H1 (cell line): Measurements from ENCODE around the gene TMEM253. TPM values are rescaled to one million over a fixed set of nuclear protein-coding genes. Genes with fewer than 3 reads are reported as not detected.

Source experiments
- CTCF ChIA-PET: fragments of 300-600 bp; sonication (Branson Sonifier 250); formaldehyde crosslinking; loops from one replicate; lab custom pipeline; 2021; ENCODE audit not compliant: partially characterized antibody; lab: Charles Lee
- POLR2A ChIA-PET: fragments of 300-600 bp; sonication (Branson Sonifier 250); formaldehyde crosslinking; loops from one replicate; lab custom pipeline; 2021; ENCODE audit warnings: inconsistent platforms; ENCODE audit not compliant: partially characterized antibody; lab: Charles Lee
- DNase-seq, 2 experiments: peaks; one replicate each; pipeline versions ENCODE4 v3.0.0 to v3.0.0-alpha.2; 2010 to 2022; ENCODE audit warnings: low spot score in 2 of 2, low read depth in 1 of 2, mixed read lengths in 1 of 2
- FAIRE-seq: peaks from 2 replicates; lab custom pipeline; 2011; peaks lifted over from hg19 to GRCh38; lab: Jason Lieb, UNC
- H2AFZ ChIP-seq: 2 replicates; pipeline ENCODE4 v1.8.1; 2012; ENCODE audit warnings: low read length, inconsistent platforms
- H2AK5ac ChIP-seq: 2 replicates; pipeline ENCODE4 v1.6.1; 2013; ENCODE audit warnings: low read depth, low read length
- H2BK120ac ChIP-seq: replicated peaks from 2 replicates; pipeline ENCODE3; 2013; ENCODE audit warnings: low read depth, low read length, inconsistent platforms
- H2BK12ac ChIP-seq: 2 replicates; pipeline ENCODE4 v1.6.1; 2013; ENCODE audit warnings: low read depth, low read length
- H2BK15ac ChIP-seq: 2 replicates; pipeline ENCODE4 v1.6.1; 2013; ENCODE audit warnings: low read length
- H2BK20ac ChIP-seq: 2 replicates; pipeline ENCODE4 v1.6.1; 2013; ENCODE audit warnings: low read length
- H2BK5ac ChIP-seq: 2 replicates; pipeline ENCODE4 v1.6.1; 2013; ENCODE audit warnings: low read depth, low read length
- H3K14ac ChIP-seq: 2 replicates; pipeline ENCODE4 v1.6.1; 2013; ENCODE audit warnings: inconsistent platforms; ENCODE audit not compliant: insufficient read length
- H3K18ac ChIP-seq: 2 replicates; pipeline ENCODE4 v1.6.1; 2013; ENCODE audit warnings: low read length; ENCODE audit errors: extremely low read depth
- H3K23ac ChIP-seq: 2 replicates; pipeline ENCODE4 v1.6.1; 2013; ENCODE audit warnings: inconsistent platforms; ENCODE audit not compliant: insufficient read length
- H3K23me2 ChIP-seq: 2 replicates; pipeline ENCODE4 v1.6.1; 2013; ENCODE audit warnings: low read depth, low read length
- H3K27ac ChIP-seq: 2 replicates; pipeline ENCODE4 v1.6.1; 2011; ENCODE audit warnings: low read depth, low read length, inconsistent platforms
- H3K27me3 ChIP-seq, 4 experiments: replicated peaks in 1 of 4; 1 replicate in 1 of 4; 2 replicates in 3 of 4; pipeline versions ENCODE4 v1.6.1 to v1.8.1; 2011 to 2013; ENCODE audit warnings: low read length in 3 of 4, mild to moderate bottlenecking in 3 of 4, inconsistent platforms in 2 of 4, mixed read lengths in 2 of 4, moderate library complexity in 1 of 4; ENCODE audit not compliant: control insufficient read depth in 3 of 4, insufficient read depth in 3 of 4; ENCODE audit errors: extremely low read depth in 1 of 4
- H3K36me3 ChIP-seq, 4 experiments: 2 replicates each; pipeline versions ENCODE4 v1.6.1 to v1.8.1; 2011 to 2013; ENCODE audit warnings: mild to moderate bottlenecking in 4 of 4, low read length in 3 of 4, moderate library complexity in 2 of 4, control low read depth in 1 of 4, inconsistent platforms in 1 of 4; ENCODE audit not compliant: insufficient read depth in 4 of 4, control insufficient read depth in 2 of 4
- H3K4ac ChIP-seq: replicated peaks from 2 replicates; pipeline ENCODE3; 2013; ENCODE audit warnings: low read length, low read depth, mixed read lengths, inconsistent platforms; ENCODE audit not compliant: insufficient read length
- H3K4me1 ChIP-seq, 4 experiments: replicated peaks in 1 of 4; 1 replicate in 1 of 4; 2 replicates in 3 of 4; pipeline versions ENCODE4 v1.6.1 to v1.8.1; 2011 to 2013; ENCODE audit warnings: low read length in 3 of 4, inconsistent platforms in 2 of 4, mixed read lengths in 1 of 4; ENCODE audit not compliant: insufficient read depth in 4 of 4, control insufficient read depth in 3 of 4
- H3K4me2 ChIP-seq, 2 experiments: 2 replicates each; pipeline versions ENCODE4 v1.6.1 to v1.8.1; 2011 to 2013; ENCODE audit warnings: low read depth in 2 of 2, low read length in 2 of 2, control low read depth in 1 of 2, inconsistent platforms in 1 of 2, mild to moderate bottlenecking in 1 of 2; ENCODE audit not compliant: insufficient read depth in 1 of 2
- H3K4me3 ChIP-seq, 4 experiments: fragments of 200-600, 300-600 bp in 1 of 4; sonication (generic), shearing (Covaris generic), sonication (Bioruptor Twin) in 1 of 4; 2 replicates each; pipeline versions ENCODE4 v1.5.1 to v1.8.1; 2011 to 2016; ENCODE audit warnings: low read length in 4 of 4, low read depth in 3 of 4, control low read depth in 2 of 4, inconsistent platforms in 2 of 4, mild to moderate bottlenecking in 2 of 4, mixed read lengths in 1 of 4, moderate library complexity in 1 of 4; ENCODE audit not compliant: insufficient read depth in 2 of 4; ENCODE audit errors: extremely low read depth in 1 of 4
- H3K56ac ChIP-seq: replicated peaks from 2 replicates; pipeline ENCODE3; 2013; ENCODE audit warnings: low read depth, mild to moderate bottlenecking, mixed read lengths, low read length, inconsistent platforms; ENCODE audit not compliant: insufficient read length
- H3K79me1 ChIP-seq: 2 replicates; pipeline ENCODE4 v1.6.1; 2013; ENCODE audit warnings: low read depth, low read length, control low read depth
- H3K79me2 ChIP-seq, 2 experiments: 2 replicates each; pipeline versions ENCODE4 v1.6.1 to v1.8.1; 2012 to 2013; ENCODE audit warnings: low read length in 2 of 2, mild to moderate bottlenecking in 2 of 2, inconsistent platforms in 1 of 2; ENCODE audit not compliant: insufficient read depth in 2 of 2, control insufficient read depth in 1 of 2
- H3K9ac ChIP-seq, 4 experiments: replicated peaks in 1 of 4; 1 replicate in 1 of 4; 2 replicates in 3 of 4; pipeline versions ENCODE4 v1.6.1 to v1.8.1; 2011 to 2013; ENCODE audit warnings: low read depth in 3 of 4, low read length in 3 of 4, control low read depth in 2 of 4, mild to moderate bottlenecking in 2 of 4, moderate library complexity in 2 of 4, inconsistent platforms in 1 of 4; ENCODE audit errors: extremely low read depth in 1 of 4
- H3K9me3 ChIP-seq, 2 experiments: 2 replicates each; pipeline versions ENCODE4 v1.6.1 to v1.8.1; 2012 to 2013; ENCODE audit warnings: mild to moderate bottlenecking in 2 of 2, moderate library complexity in 2 of 2, control low read depth in 1 of 2, inconsistent platforms in 1 of 2, low read depth in 1 of 2, low read length in 1 of 2, mixed read lengths in 1 of 2; ENCODE audit not compliant: insufficient read depth in 2 of 2
- H4K20me1 ChIP-seq, 2 experiments: replicated peaks in 1 of 2; 2 replicates each; pipeline versions ENCODE3 to v1.8.1; 2011 to 2013; ENCODE audit warnings: inconsistent platforms in 2 of 2, low read length in 2 of 2, mild to moderate bottlenecking in 1 of 2; ENCODE audit not compliant: insufficient read depth in 2 of 2, control insufficient read depth in 1 of 2
- H4K5ac ChIP-seq: 2 replicates; pipeline ENCODE4 v1.6.1; 2013; ENCODE audit warnings: low read length, low read depth, mixed read lengths, inconsistent platforms; ENCODE audit not compliant: insufficient read length
- H4K8ac ChIP-seq: 2 replicates; pipeline ENCODE4 v1.8.0; 2013; ENCODE audit warnings: mild to moderate bottlenecking, moderate library complexity, low read length, inconsistent platforms; ENCODE audit not compliant: insufficient read depth; ENCODE audit errors: extremely low read depth
- H4K91ac ChIP-seq: replicated peaks from 2 replicates; pipeline ENCODE3; 2013; ENCODE audit warnings: low read length, mixed read lengths, inconsistent platforms; ENCODE audit not compliant: insufficient read length
- ATF3 ChIP-seq: IDR thresholded peaks from 2 replicates; pipeline ENCODE4 v1.6.1; 2011; ENCODE audit warnings: low read depth, mild to moderate bottlenecking, low read length; ENCODE audit not compliant: insufficient read depth
- CBX5 ChIP-seq: fragments of 300-800, 300-1000 bp; sonication (generic); IDR thresholded peaks from 2 replicates; pipeline ENCODE4 v1.7.1; 2016; ENCODE audit warnings: antibody characterized with exemption, low read length, low read depth
- CEBPB ChIP-seq: IDR thresholded peaks from 2 replicates; pipeline ENCODE4 v1.6.1; 2012; ENCODE audit warnings: low read depth, low read length
- CHD2 ChIP-seq: IDR thresholded peaks from 2 replicates; pipeline ENCODE4 v1.6.1; 2012; ENCODE audit warnings: low read length, improper control_type of control experiment
- EGR1 ChIP-seq: IDR thresholded peaks from 2 replicates; pipeline ENCODE4 v1.6.1; 2011; ENCODE audit warnings: low read depth, low read length, borderline replicate concordance
- FOSL1 ChIP-seq: IDR thresholded peaks from 2 replicates; pipeline ENCODE4 v1.6.1; 2011; ENCODE audit warnings: mild to moderate bottlenecking, low read depth, low read length, moderate library complexity; ENCODE audit not compliant: insufficient read depth
- GTF2F1 ChIP-seq: IDR thresholded peaks from 2 replicates; pipeline ENCODE4 v1.6.1; 2012; ENCODE audit warnings: low read depth, low read length, improper control_type of control experiment, borderline replicate concordance
- MAFK ChIP-seq: IDR thresholded peaks from 2 replicates; pipeline ENCODE4 v1.6.1; 2012; ENCODE audit warnings: low read depth, mild to moderate bottlenecking, improper control_type of control experiment, low read length
- MAX ChIP-seq: IDR thresholded peaks from 2 replicates; pipeline ENCODE4 v1.6.1; 2012; ENCODE audit warnings: inconsistent platforms
- POLR2A ChIP-seq, 2 experiments: IDR thresholded peaks; 1 replicate in 1 of 2; 2 replicates in 1 of 2; pipeline ENCODE4 v1.6.1; 2011; ENCODE audit warnings: low read depth in 2 of 2, low read length in 2 of 2, mild to moderate bottlenecking in 2 of 2; ENCODE audit errors: control extremely low read depth in 1 of 2
- POU5F1 ChIP-seq: IDR thresholded peaks from 2 replicates; pipeline ENCODE4 v1.6.1; 2011; ENCODE audit warnings: low read depth, mild to moderate bottlenecking, low read length, moderate library complexity
- RFX5 ChIP-seq: IDR thresholded peaks from 2 replicates; pipeline ENCODE4 v1.6.1; 2011; ENCODE audit warnings: low read depth, low read length, improper control_type of control experiment, borderline replicate concordance
- SIN3A ChIP-seq, 2 experiments: IDR thresholded peaks in 1 of 2; conservative IDR thresholded peaks in 1 of 2; 2 replicates each; pipeline ENCODE4 v1.6.1; 2011 to 2012; ENCODE audit warnings: low read length in 2 of 2, improper control_type of control experiment in 1 of 2, low read depth in 1 of 2, mild to moderate bottlenecking in 1 of 2
- SIX5 ChIP-seq: IDR thresholded peaks from 2 replicates; pipeline ENCODE4 v1.6.1; 2011; ENCODE audit warnings: mild to moderate bottlenecking, low read depth, low read length
- WGBS, 2 experiments: shearing (Covaris generic) in 1 of 2; methylation state at CpG; one replicate each; pipeline versions ENCODE4 v1.1.6 to v1.1.7; 2013 to 2015; ENCODE audit warnings: low lambda C conversion rate in 2 of 2, mixed read lengths in 2 of 2, inconsistent platforms in 1 of 2, low coverage in 1 of 2, missing lambda C conversion rate in 1 of 2; ENCODE audit not compliant: insufficient replicate concordance in 2 of 2, insufficient coverage in 1 of 2, insufficient read length in 1 of 2; ENCODE audit errors: extremely low coverage in 1 of 2, missing lambda C conversion rate in 1 of 2; 5-methylcytosine and 5-hydroxymethylcytosine counted together
- polyA plus RNA-seq, 7 experiments: library from polyadenylated mRNA; depleted of rRNA in 3 of 7; stranded (reverse) in 5 of 7; unstranded in 2 of 7; fragments of >200 nt in 5 of 7; fragments of 200-250 nt in 2 of 7; gene quantifications; 1 replicate in 5 of 7; 2 replicates in 1 of 7; 4 replicates in 1 of 7; pipeline versions ENCODE4 v1.2.1 to v1.2.3, GENCODE V29; 2011 to 2013; ENCODE audit warnings: missing spikeins in 2 of 7, mixed read lengths in 2 of 7
- total RNA-seq: library from RNA; stranded (reverse); fragmentation: NEBNext Ultra II Directional; extraction: Animal tissue kit (Norgen Biotek cat#: 25700); gene quantifications from 2 replicates; pipeline ENCODE4 v1.2.1, GENCODE V29; 2021

The TMEM253 gene
- total and polyA plus RNA-seq, 2 of the 8 experiments (the other 6 are each of a cell fraction or from before 2014, with no cell fraction given): 1.9 to 2.2 TPM

- Histone ChIP-seq H3K79me2 (peaks cover 4 to 59% of the 10 kb centered on the region in 2 experiments), H3K9ac (peak overlapping the region in 1 of 4 experiments; percentile 33; a peak in 2 of 7 replicates)
- no peak for TF ChIP-seq POU5F1
- no peak for TF ChIP-seq CHD2
- no peak for TF ChIP-seq CBX5
- no peak for TF ChIP-seq GTF2F1
- no peak for TF ChIP-seq RFX5
- TF ChIP-seq SIN3A (conservative IDR thresholded peaks at IDR 0.05 in 1 of 2, IDR thresholded peaks at IDR 0.05 in 1 of 2; ENCODE audit: low read depth in 1 of 2, low read length in 2 of 2): no peak
- TF ChIP-seq MAFK: no peak
- TF ChIP-seq FOSL1: no peak
- TF ChIP-seq ATF3: no peak
- TF ChIP-seq EGR1: no peak
- TF ChIP-seq CEBPB: no peak
- no peak for TF ChIP-seq MAX
- no peak for TF ChIP-seq SIX5
- no peak for TF ChIP-seq POLR2A (IDR thresholded peaks at IDR 0.05; ENCODE audit: control extremely low read depth in 1 of 2, low read depth in 2 of 2, low read length in 2 of 2)
Measured at GRCh38 chr14:21099596-21099985, 1.3 kb upstream of the TMEM253 start.

More at GRCh38 chr14:21099596-21099985, 1.3 kb upstream of the TMEM253 start:
- Histone ChIP-seq H3K4me2 (peak overlapping the region; percentile 75 to 88), H2AFZ (no peak overlapping the region), H4K91ac (no peak overlapping the region), H2BK15ac (no peak overlapping the region), H3K23ac (no peak overlapping the region), H3K27ac (no peak overlapping the region), H3K23me2 (peaks cover 13% of the 10 kb centered on the region), H2BK12ac (no peak overlapping the region; the same call in 1 of the 2 replicates), H3K27me3 (no peaks in the 10 kb centered on the region), H3K4me1 (peaks cover 7 to 30% (median 12%) of the 10 kb centered on the region in 4 experiments; a peak in 6 of 7 replicates), H2AK5ac (no peak overlapping the region), H4K5ac (no peak overlapping the region), H2BK120ac (no peak overlapping the region), H3K56ac (no peak overlapping the region), H3K14ac (no peak overlapping the region), H2BK5ac (peak overlapping the region; percentile 69), H4K8ac (no peak overlapping the region), H3K36me3 (no peaks in the 10 kb centered on the region), H3K4me3 (peak overlapping the region; percentile 68 to 78 (median 73); a peak in 4 of 8 replicates), H3K18ac (no peak overlapping the region), H3K9me3 (no peaks in the 10 kb centered on the region), H3K79me1 (no peaks in the 10 kb centered on the region; the same call in 1 of the 2 replicates), H3K4ac (peak overlapping the region; percentile 60), H4K20me1 (peaks cover 0 to 3% of the 10 kb centered on the region in 2 experiments), H2BK20ac (no peak overlapping the region; the same call in 1 of the 2 replicates)
- DNase-seq (no peak), FAIRE-seq (no peak)
- ChIA-PET CTCF (interaction anchor here (0.6 to 9.2 kb wide), 8 partner anchors 8 to 86 kb away, joined by 3 to 148 read pairs (median 6); partner anchors contain the start of genes ARHGEF40 and RNASE13), POLR2A (interaction anchor here (0.6 to 7.2 kb wide), 4 partner anchors 11 to 126 kb away, joined by 4 to 65 read pairs (median 34); partner anchors contain the start of gene ARHGEF40)
- 69% methylated on average over 5 of the region's 5 CpGs; no CpG with 5 or more reads in 1 of the 2 experiments for WGBS, 2 experiments
